IMR-90 (cell line): ENCODE measurements around the gene TKFC.

Source experiments
- CEBPB ChIP-seq: IDR thresholded peaks from 2 replicates; pipeline ENCODE4 v1.6.1; 2012; ENCODE audit warnings: low read depth, low read length, improper control_type of control experiment
- CHD1 ChIP-seq: IDR thresholded peaks from 2 replicates; pipeline ENCODE4 v1.6.1; 2012; ENCODE audit warnings: low read depth, low read length, improper control_type of control experiment
- CTCF ChIP-seq: conservative IDR thresholded peaks from 2 replicates; pipeline ENCODE4 v1.5.1; 2012; ENCODE audit warnings: mild to moderate bottlenecking, low read depth, low read length, improper control_type of control experiment
- NFE2L2 ChIP-seq: fragments of 150-350 bp; IDR thresholded peaks from 2 replicates; pipeline ENCODE4 v1.6.1; 2016; ENCODE audit warnings: low read depth, mild to moderate bottlenecking, low read length
- POLR2A ChIP-seq: IDR thresholded peaks from 2 replicates; pipeline ENCODE4 v1.6.1; 2012; ENCODE audit warnings: mild to moderate bottlenecking, low read depth, low read length
- RFX5 ChIP-seq: IDR thresholded peaks from 2 replicates; pipeline ENCODE4 v1.8.0; 2012; ENCODE audit warnings: low read depth, mild to moderate bottlenecking, low read length, moderate library complexity

- TF ChIP-seq CEBPB (no peak), CTCF (no peak), NFE2L2 (no peak), POLR2A (no peak), CHD1 (no peak), RFX5 (no peak)
These were observed 37.5 kb upstream of the TKFC start for GRCh38 chr11:61295596-61295926.
